Ishikawa (cell line): ENCODE measurements around the gene PMFBP1.

Experiments used
- CEBPB ChIP-seq: IDR thresholded peaks from 2 replicates; pipeline ENCODE4 v1.6.1; 2012
- CREB1 ChIP-seq: IDR thresholded peaks from 2 replicates; pipeline ENCODE4 v1.6.1; 2012; ENCODE audit warnings: low read depth
- EGR1 ChIP-seq: IDR thresholded peaks from 2 replicates; pipeline ENCODE4 v1.6.1; 2012
- EP300 ChIP-seq: IDR thresholded peaks from 2 replicates; pipeline ENCODE4 v1.6.1; 2012; ENCODE audit warnings: borderline replicate concordance
- FOXM1 ChIP-seq: IDR thresholded peaks from 2 replicates; pipeline ENCODE4 v1.6.1; 2012; ENCODE audit warnings: low read depth, borderline replicate concordance
- MAX ChIP-seq: IDR thresholded peaks from 2 replicates; pipeline ENCODE4 v1.6.1; 2012
- NFIC ChIP-seq: IDR thresholded peaks from 2 replicates; pipeline ENCODE4 v1.6.1; 2012
- RAD21 ChIP-seq: IDR thresholded peaks from 2 replicates; pipeline ENCODE4 v1.6.1; 2012; ENCODE audit warnings: low read depth
- REST ChIP-seq: IDR thresholded peaks from 2 replicates; pipeline ENCODE4 v1.6.1; 2012; ENCODE audit warnings: low read depth, mild to moderate bottlenecking
- TAF1 ChIP-seq: IDR thresholded peaks from 2 replicates; pipeline ENCODE4 v1.6.1; 2012; ENCODE audit warnings: low read depth, mild to moderate bottlenecking
- TCF12 ChIP-seq: IDR thresholded peaks from 2 replicates; pipeline ENCODE4 v1.6.1; 2012; ENCODE audit warnings: low read depth
- TEAD4 ChIP-seq: IDR thresholded peaks from 2 replicates; pipeline ENCODE4 v1.6.1; 2012
- USF1 ChIP-seq: IDR thresholded peaks from 2 replicates; pipeline ENCODE4 v1.6.1; 2012
- YY1 ChIP-seq: IDR thresholded peaks from 2 replicates; pipeline ENCODE4 v1.6.1; 2012; ENCODE audit warnings: low read depth
- ZBTB7A ChIP-seq: IDR thresholded peaks from 2 replicates; pipeline ENCODE4 v1.6.1; 2012; ENCODE audit warnings: low read depth

PMFBP1 gene

GRCh38 chr16:72092832-72093447 lies 79.0 kb downstream of the PMFBP1 start:
- TF ChIP-seq FOXM1 (no peak), EP300 (0 out of 2 replicates have a peak, but pooled peaks have one; percentile 4)

- no peak for TF ChIP-seq TCF12
- TF ChIP-seq EGR1: no peak
- no peak for TF ChIP-seq RAD21
- TF ChIP-seq USF1: no peak
- no peak for TF ChIP-seq ZBTB7A
- TF ChIP-seq MAX: no peak
- TF ChIP-seq EP300: no peak
- TF ChIP-seq REST: no peak
- TF ChIP-seq TAF1: no peak
- TF ChIP-seq YY1: no peak
Measured at GRCh38 chr16:72091217-72091616, 80.7 kb downstream of the PMFBP1 start.

- no peak for TF ChIP-seq TCF12
- TF ChIP-seq EGR1: no peak
- no peak for TF ChIP-seq ZBTB7A
- TF ChIP-seq NFIC: no peak
- TF ChIP-seq TAF1: no peak
- TF ChIP-seq CEBPB: no peak
- TF ChIP-seq EP300: no peak
- TF ChIP-seq USF1: no peak
- TF ChIP-seq RAD21: no peak
- no peak for TF ChIP-seq FOXM1
- no peak for TF ChIP-seq TEAD4
- no peak for TF ChIP-seq MAX
- TF ChIP-seq REST: no peak
Measured at GRCh38 chr16:72085002-72085401, 87.0 kb downstream of the PMFBP1 start.

GRCh38 chr16:72084445-72084844 lies 87.5 kb downstream of the PMFBP1 start:
- TF ChIP-seq TEAD4: no peak
- TF ChIP-seq ZBTB7A: no peak
- no peak for TF ChIP-seq TAF1
- TF ChIP-seq FOXM1: no peak
- TF ChIP-seq CEBPB: no peak
- no peak for TF ChIP-seq EGR1
- TF ChIP-seq USF1: no peak
- no peak for TF ChIP-seq RAD21
- no peak for TF ChIP-seq MAX
- TF ChIP-seq TCF12: no peak

GRCh38 chr16:72083778-72084404 lies 88.1 kb downstream of the PMFBP1 start:
- TF ChIP-seq RAD21 (no peak), CEBPB (peak; percentile 55; the same call in 1 of the 2 replicates)

GRCh38 chr16:72073560-72074230 lies 98.3 kb downstream of the PMFBP1 start:
- TF ChIP-seq FOXM1: no peak
- TF ChIP-seq CEBPB: no peak
- TF ChIP-seq MAX: no peak
- TF ChIP-seq USF1: no peak
- TF ChIP-seq ZBTB7A: no peak
- no peak for TF ChIP-seq RAD21
- TF ChIP-seq REST: no peak
- TF ChIP-seq CREB1: no peak
- no peak for TF ChIP-seq TEAD4
